GM21381 (cell line): ENCODE results near the gene HAPLN3.

Experiments used
- ATAC-seq: cut with Tn5 transposase; IDR thresholded peaks from one replicate; pipeline ENCODE4 v1.9.1; 2021; ENCODE audit warnings: mild to moderate bottlenecking, moderate library complexity; ENCODE audit not compliant: unreplicated experiment

HAPLN3 gene

DNA sequence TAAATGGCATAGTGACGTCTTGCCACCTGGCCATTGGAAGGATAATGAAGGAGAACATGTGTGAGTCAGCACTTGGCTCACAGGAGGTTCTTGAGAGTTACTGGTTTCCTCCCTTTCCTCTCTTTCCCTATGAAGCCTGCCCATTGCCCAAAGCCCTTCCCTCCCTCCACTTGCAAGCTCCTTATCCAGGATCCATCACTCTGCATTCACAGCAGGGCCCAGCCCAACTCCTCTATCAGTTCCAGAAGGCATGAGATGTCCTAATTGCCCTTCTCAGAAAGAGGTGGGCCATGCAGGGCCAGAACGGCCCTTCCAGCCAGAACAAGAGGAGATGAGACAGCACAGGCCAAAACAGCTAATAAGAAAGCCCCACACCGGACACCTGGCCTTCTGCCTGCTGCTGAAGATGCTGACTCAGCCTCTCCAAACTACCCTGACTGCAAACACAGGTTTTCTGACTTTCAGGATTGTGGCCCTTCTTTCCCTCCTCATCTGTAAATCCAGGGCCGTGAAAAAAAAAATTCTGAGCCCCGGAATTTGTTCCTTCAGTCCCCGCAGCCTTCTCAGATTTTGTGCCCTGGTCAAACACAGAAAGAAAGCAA, 29.7 kb downstream of the HAPLN3 start:
- ATAC-seq = no peak

DNA sequence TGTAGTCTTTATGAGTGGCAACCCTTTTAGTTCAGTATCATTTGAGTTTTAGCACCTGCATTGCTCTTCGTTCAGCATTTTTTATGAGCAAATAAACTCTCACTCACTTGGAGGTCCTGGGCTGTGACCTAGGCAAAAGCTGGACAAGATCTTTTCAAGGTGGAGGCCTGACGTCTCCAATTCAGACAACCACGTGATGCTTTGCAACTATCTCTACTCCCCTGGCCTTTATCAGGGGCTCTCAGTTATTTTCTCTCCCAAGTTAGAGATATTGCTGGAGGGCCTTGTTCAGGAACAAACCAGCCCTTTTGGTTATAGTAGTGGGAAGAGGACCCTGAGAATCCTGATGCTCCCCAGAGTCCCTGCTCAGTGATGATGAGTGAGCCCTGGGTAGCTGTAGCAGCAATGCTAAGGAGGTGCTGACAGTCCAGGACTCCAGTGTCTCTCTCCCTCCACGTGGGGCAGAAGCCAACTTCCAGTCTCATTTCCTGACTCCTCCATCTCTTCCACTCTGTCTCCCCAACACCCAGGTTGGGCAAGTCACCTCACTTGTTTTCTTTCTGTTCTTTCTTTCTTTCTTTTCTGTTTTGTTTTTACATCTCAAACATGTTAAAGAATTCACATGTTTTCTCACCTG, 30.4 kb downstream of the HAPLN3 start:
- ATAC-seq = no peak

DNA sequence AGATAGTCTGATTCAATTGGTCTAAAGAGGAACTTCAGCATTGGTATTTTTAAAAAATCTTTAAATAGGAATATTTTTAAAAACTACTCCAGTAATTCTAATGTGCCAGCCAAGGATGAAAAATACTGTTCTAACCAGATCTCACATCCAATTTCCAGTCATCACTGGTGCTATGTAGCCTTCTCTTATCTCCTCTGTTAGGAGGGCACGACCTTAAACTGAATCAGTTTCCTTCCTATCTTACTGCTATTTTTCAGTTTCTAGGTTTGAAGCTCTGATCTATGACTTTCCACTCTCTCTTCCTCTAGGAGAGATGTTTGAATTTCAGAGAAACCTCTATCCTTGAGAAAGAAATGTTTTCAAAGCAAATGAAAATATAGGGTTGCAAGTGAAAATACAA, 31.9 kb downstream of the HAPLN3 start:
- ATAC-seq = no peak

DNA sequence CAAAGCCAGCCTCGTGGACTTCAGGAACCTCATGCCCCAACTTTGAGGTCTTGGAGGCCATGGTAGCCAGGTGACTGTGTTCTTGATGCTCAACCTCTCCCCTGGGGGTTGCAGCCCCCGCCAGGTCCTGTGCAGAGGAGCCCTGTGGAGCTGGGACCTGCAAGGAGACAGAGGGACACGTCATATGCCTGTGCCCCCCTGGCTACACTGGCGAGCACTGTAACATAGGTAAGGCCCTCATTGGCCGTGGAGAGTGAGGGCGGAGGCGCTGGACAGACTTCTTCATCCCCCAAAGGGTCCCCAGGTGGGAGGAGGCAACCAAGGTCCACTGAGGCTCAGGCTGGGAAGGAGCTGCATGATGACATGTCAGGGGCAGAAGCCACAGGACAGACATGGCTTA, 35.1 kb downstream of the HAPLN3 start:
- no peak for ATAC-seq

DNA sequence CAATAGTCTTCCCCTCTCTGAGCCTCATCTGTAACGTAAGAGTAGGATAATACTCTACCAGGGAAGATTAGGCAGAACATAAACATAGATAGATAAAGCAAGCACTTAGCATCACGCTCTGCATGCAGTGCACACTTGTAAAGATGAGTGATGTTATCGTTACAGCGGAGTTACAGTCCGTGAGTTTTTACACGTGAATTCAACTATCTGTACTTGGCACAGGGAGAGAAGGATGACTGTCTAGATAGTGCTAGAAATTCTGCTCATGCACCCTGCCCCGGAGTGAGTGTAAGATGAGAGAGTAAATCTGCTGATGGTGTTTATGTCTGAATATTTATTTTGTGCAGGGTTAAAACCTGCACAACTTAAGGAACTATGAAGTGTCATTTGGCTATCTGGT, 35.8 kb downstream of the HAPLN3 start:
- ATAC-seq = no peak

DNA sequence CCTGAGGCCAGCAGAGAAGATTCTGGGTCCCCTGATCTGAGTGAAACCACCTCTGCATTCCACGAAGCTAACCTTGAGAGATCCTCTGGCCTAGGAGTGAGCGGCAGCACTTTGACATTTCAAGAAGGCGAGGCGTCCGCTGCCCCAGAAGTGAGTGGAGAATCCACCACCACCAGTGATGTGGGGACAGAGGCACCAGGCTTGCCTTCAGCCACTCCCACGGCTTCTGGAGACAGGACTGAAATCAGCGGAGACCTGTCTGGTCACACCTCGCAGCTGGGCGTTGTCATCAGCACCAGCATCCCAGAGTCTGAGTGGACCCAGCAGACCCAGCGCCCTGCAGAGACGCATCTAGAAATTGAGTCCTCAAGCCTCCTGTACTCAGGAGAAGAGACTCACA, 36.4 kb downstream of the HAPLN3 start:
- no peak for ATAC-seq

DNA sequence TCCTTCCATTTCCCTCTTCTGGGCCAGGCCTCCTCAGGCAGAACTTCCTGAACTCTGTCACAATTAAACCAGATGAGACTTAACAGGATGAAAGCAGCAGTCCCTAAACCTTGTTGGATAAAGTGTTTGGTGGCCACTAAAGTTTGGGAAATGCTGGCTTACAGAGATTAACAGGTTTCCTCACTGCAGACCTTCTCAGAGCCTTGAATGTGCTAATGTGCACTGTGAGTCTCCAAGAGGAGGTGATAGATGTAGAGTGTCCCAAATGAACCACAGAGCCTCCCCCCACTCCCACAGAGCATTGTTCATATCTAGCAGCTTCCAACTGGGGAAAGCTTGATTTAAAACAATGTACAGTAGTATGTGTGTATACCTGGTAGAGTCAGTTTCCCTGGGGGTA, 42.9 kb downstream of the HAPLN3 start:
- no peak for ATAC-seq

DNA sequence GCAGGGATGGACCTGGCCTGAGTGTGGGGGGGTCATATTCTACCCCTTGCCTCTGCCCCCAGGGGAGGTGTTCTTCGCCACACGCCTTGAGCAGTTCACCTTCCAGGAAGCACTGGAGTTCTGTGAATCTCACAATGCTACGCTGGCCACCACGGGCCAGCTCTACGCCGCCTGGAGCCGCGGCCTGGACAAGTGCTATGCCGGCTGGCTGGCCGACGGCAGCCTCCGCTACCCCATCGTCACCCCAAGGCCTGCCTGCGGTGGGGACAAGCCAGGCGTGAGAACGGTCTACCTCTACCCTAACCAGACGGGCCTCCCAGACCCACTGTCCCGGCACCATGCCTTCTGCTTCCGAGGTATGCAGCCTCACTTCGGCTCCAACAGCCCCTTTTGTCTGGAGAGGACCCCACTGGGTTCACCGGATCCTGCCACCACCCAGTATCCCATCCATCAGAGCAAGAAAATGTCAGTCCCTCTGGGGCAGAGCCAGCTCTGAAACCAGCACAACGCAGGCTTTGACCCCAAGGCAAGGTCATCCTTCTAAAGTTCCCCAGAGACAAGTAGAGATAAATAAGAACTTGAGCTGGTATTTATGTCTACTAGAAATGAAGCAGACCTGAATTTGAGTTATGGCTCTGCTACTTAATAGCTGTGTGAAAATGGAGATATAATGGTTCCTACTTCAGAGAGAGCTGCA, 45.8 kb downstream of the HAPLN3 start:
- no peak for ATAC-seq

DNA sequence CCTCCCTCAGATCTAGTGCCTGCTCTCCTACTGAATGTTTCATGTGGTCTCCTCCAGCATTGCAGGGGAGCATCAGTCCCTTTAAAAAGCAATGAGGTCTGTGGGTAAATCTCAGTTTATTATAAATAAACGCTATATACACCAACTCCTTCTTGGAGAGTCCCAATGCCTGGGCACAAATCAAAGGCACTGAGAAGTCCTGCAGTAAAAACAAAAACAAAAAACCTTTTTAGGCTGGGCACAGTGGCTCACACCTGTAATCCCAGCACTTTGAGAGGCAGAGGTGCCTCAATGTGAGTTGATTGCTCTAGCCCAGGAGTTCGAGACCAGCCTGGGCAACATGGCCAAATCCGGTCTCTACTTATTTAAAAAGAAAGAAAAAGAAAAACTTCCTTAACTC, 47.1 kb downstream of the HAPLN3 start:
- ATAC-seq = no peak

DNA sequence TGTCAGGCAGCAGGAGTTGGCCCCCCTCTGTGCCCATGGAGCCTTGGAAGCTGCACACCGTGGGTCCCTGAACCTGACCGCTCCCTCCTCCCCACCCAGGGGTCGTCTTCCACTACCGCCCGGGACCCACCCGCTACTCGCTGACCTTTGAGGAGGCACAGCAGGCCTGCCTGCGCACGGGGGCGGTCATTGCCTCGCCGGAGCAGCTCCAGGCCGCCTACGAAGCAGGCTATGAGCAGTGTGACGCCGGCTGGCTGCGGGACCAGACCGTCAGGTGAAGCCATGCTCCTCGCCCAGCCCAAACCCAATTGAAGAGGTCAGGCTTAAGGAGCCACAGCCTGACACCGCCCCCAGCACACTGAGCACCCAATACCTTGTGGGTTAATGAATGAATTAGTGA, 48.2 kb downstream of the HAPLN3 start:
- no peak for ATAC-seq

DNA sequence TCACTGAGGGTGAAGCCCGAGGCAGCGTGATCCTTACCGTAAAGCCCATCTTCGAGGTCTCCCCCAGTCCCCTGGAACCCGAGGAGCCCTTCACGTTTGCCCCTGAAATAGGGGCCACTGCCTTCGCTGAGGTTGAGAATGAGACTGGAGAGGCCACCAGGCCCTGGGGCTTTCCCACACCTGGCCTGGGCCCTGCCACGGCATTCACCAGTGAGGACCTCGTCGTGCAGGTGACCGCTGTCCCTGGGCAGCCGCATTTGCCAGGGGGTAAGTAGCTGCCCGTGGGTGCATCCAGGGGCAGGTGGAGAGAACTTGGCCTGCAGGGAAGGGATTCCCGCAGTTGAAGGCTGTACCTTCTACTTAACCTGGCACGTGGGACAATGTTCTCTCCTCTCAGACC, 49.7 kb downstream of the HAPLN3 start:
- ATAC-seq = no peak

DNA sequence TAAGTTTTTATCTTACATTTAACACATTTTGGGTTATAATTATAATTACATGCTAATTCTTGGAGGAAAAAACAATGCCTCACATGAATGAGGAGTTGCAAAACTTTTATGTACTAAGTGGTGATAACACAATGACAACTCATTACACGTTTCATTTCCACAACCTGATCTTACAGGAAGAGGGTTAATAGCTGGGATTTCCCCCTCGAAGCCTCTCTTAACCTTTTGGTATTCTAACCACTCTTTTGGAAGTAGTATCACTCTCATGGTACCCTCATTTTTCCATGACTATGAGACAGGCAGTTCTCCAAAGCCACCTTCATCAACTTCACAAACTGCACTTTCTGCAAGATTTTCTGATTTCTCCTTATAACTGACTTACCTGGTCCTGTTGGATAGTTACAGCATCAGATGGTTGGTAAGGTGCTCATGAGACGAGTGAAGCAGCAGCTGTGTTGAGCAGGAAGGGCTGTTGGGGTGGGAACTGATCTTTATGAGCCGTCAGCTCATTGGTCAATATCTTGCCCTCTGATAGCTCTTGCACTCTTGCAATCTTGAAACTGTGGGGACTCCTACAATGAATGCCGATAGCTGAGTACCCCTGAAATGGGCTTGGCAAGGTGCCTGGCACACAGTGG, 50.5 kb downstream of the HAPLN3 start:
- ATAC-seq = no peak

DNA sequence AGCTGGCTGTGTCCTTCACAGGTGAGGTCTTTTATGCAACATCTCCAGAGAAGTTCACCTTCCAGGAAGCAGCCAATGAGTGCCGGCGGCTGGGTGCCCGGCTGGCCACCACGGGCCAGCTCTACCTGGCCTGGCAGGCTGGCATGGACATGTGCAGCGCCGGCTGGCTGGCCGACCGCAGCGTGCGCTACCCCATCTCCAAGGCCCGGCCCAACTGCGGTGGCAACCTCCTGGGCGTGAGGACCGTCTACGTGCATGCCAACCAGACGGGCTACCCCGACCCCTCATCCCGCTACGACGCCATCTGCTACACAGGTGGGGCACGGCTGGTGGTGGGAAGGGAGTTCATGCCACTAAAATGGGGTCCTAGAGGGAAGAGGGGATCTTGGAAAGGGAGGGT, 52.0 kb downstream of the HAPLN3 start:
- ATAC-seq = no peak

DNA sequence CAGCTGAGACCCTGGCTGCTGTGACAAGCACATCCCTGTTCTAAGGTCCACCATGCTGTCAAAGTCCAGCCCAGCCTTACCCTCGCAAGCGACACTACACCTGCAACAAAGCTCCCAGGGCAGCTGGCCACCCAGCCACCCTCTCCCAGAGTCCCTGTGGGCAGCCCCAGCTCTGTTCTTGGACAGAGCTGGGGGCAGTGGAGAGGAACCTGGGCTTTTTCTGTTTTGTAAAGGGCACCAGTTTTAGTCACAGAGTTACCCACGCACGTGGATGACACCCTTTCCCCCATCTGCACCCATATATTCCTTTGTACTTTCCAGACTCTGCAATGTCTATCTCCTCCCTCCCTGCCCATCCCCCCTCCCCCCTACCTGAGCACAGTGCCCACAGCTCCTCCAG, 53.2 kb downstream of the HAPLN3 start:
- ATAC-seq = no peak

DNA sequence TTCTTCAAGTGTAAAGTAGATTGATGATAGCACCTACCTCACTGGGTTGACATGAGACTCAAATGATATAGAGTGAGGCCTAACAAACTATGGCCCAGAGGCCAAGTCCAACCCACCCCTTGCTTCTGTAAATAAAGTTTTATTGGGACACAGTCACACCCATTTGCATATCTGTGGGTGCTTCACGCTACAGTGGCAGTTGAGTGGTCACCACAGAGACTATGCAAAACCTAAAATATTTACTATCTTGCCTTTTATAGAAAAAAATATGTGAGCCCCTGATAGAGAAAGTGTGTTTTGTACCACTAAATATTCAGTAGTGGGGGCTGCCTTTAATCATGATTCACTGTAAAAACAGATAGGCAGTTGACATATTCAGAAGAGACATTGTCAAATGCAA, 54.1 kb downstream of the HAPLN3 start:
- ATAC-seq = no peak

DNA sequence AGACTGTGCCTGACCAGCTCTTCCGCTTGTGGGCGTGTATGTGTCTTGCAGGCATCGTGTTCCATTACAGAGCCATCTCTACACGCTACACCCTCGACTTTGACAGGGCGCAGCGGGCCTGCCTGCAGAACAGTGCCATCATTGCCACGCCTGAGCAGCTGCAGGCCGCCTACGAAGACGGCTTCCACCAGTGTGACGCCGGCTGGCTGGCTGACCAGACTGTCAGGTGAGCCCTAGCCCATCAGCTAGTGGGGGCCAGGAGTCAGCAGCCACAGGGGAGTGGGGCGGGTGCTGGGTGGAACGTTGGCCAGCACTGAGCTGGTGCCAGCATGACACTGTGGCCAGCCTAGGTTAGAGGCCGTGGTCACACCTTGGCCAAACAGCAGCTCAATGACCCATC, 55.4 kb downstream of the HAPLN3 start:
- no peak for ATAC-seq

DNA sequence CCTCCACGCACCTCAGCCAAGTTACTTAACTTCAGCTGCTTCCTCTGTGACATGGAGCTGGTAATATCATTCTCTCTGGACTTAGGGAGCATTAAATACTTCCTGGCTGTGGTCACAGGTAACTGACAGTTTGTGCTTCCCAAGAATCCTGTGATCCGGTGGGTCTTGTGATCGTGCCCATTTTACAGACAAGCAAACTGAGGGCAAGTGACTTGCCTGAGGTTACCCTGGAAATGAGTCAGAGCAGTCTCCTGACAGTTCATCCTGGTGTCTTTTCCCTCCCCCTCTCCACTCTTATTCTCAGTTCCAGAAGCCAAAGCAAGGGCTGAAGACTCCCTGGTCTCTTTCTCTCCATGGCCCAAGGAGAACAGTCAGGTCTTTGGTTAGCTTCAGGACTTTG, 56.2 kb downstream of the HAPLN3 start:
- ATAC-seq = no peak

DNA sequence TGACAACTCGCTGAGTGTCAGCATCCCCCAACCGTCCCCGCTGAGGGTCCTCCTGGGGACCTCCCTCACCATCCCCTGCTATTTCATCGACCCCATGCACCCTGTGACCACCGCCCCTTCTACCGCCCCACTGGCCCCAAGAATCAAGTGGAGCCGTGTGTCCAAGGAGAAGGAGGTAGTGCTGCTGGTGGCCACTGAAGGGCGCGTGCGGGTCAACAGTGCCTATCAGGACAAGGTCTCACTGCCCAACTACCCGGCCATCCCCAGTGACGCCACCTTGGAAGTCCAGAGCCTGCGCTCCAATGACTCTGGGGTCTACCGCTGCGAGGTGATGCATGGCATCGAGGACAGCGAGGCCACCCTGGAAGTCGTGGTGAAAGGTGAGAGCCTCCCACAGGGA, 56.7 kb downstream of the HAPLN3 start:
- no peak for ATAC-seq

DNA sequence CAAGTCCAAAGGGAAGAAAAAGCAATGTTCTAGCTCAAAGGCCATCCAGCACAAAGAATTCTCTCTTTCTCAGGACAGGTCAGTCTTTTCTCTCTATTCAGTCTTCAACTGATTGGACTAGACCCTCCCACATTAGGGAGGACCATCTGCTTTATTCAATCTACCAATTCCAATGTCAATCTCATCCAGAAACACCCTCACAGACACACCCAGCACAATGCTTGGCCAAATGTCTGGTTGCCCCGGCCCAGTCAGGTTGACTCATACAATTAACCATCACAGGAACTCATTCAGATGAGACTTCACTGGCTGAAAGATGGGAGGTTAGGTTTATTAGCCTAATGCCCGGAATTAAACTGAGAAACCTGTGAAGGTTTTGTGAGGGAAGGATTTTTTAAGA, 59.7 kb downstream of the HAPLN3 start:
- ATAC-seq = no peak

DNA sequence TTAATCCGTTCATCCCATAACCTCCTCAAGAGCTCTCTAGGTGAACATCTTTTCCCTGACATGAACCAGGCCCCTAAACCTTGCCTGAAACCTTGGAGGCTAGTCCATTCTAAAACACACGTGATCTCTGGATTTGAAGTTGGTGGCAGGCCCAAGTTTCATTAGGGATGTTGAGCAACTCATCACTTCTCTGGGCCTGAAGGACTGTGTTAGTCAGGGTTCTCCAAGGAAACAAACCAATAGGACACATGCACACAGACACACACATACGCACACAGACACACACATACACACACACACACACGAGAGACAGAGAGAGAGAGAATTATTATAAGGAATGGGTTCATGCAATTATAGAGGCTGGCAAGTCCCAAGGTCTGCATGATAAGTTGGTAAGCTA, 60.2 kb downstream of the HAPLN3 start:
- ATAC-seq = no peak

DNA sequence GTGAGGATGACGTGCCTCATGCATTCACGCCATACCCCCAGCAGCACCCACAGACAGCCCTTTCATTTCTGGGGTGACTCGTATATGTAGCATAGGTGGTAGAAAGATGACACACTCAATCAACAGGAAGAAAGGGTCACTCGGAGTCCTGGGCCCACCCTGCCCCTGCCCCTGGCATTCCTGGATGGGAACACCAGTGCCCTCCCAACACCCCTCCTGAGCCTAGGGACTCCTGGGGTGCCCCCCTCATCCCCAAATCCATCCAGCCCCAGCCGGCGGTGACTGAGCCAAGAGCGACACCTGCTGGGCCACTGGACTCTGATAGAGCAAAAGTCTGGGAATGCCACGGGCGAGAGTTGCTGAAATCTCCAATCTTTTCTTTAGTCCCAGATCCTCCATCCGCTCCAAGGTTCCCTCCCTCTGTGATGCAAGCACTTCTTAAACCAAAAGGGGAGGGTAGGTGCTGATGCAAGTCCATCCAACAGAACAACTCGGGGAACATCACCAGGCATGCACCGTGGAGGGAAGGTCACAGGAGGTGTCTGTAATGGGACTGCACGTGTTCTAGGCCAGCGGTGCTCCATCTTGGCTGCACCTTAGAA, 61.0 kb downstream of the HAPLN3 start:
- ATAC-seq = no peak

DNA sequence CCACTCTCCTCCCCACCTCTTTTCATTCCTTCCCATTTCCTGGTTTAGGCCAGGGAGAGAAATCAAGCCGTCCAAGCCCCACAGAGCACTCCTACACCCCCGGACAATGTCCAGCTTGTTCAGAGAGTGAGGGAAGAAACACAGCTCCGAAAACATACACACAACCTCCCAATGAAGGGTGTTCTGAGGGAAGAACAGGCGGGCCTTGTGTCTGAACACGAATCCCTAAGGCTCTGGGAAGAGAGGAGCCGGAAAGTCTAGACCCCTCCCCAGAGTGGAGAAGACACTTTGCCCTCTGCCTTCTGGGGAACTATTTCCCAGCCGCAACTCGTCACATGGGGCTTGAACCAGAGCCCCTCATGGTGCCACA, 61.6 kb downstream of the HAPLN3 start:
- ATAC-seq = no peak
